Spleen (tissue), 11 donors: ENCODE data around the gene FIG4. TPM values are rescaled to one million over a fixed set of nuclear protein-coding genes. Genes with fewer than 3 reads are reported as not detected.

Source experiments
- DNase-seq: peaks from one replicate; pipeline ENCODE4 v3.0.0-alpha.2; 2020
- H3K27ac ChIP-seq, 8 donors: fragments of 200-600 bp; sonication (generic) in 7 of 8; 1 replicate in 4 of 8; 2 replicates in 4 of 8; pipeline versions ENCODE4 v1.5.0 to v1.8.0; 2016 to 2021; ENCODE audit warnings: inconsistent platforms in 4 of 8, mild to moderate bottlenecking in 4 of 8, moderate library complexity in 1 of 8
- H3K27me3 ChIP-seq, 7 donors: fragments of 200-600 bp; sonication (generic) in 6 of 7; replicated peaks in 1 of 7; 1 replicate in 4 of 7; 2 replicates in 3 of 7; pipeline versions ENCODE4 v1.5.0 to v1.8.0; 2016 to 2021; ENCODE audit warnings: inconsistent platforms in 3 of 7, mild to moderate bottlenecking in 1 of 7
- H3K36me3 ChIP-seq, 6 donors: fragments of 200-600 bp; sonication (generic) in 5 of 6; 1 replicate in 4 of 6; 2 replicates in 2 of 6; pipeline versions ENCODE4 v1.5.0 to v1.8.0; 2016 to 2021; ENCODE audit warnings: inconsistent platforms in 2 of 6
- H3K4me1 ChIP-seq, 6 donors: fragments of 200-600 bp; sonication (generic) in 5 of 6; 1 replicate in 3 of 6; 2 replicates in 3 of 6; pipeline versions ENCODE4 v1.5.0 to v1.8.0; 2016 to 2021; ENCODE audit warnings: inconsistent platforms in 3 of 6
- H3K4me3 ChIP-seq, 8 donors: fragments of 200-600 bp; sonication (generic) in 7 of 8; 1 replicate in 4 of 8; 2 replicates in 4 of 8; pipeline versions ENCODE4 v1.5.0 to v1.8.0; 2016 to 2021; ENCODE audit warnings: inconsistent platforms in 4 of 8, mild to moderate bottlenecking in 4 of 8, moderate library complexity in 2 of 8
- H3K9me3 ChIP-seq, 8 donors: fragments of 200-600 bp; sonication (generic) in 7 of 8; 1 replicate in 4 of 8; 2 replicates in 4 of 8; pipeline versions ENCODE4 v1.5.0 to v1.8.0; 2016 to 2021; ENCODE audit warnings: inconsistent platforms in 4 of 8
- CTCF ChIP-seq, 11 experiments: fragments of 200-600 bp in 7 of 11; fragments of 450-650 bp in 4 of 11; sonication (generic) in 4 of 11; IDR thresholded peaks in 8 of 11; conservative IDR thresholded peaks in 3 of 11; 1 replicate in 7 of 11; 2 replicates in 4 of 11; pipeline versions ENCODE4 v1.4.0 to v1.8.0; 2016 to 2021; ENCODE audit warnings: antibody characterized with exemption in 11 of 11, inconsistent platforms in 4 of 11, mild to moderate bottlenecking in 1 of 11
- POLR2A ChIP-seq, 3 donors: fragments of 450-650 bp; IDR thresholded peaks; one replicate each; pipeline ENCODE4 v1.5.1; 2017; ENCODE audit warnings: antibody characterized with exemption in 3 of 3, mild to moderate bottlenecking in 1 of 3
- POLR2AphosphoS5 ChIP-seq, 3 donors: sonication (generic); formaldehyde crosslinking; IDR thresholded peaks; one replicate each; pipeline ENCODE4 v1.5.1; 2017; ENCODE audit warnings: antibody characterized with exemption in 3 of 3
- WGBS, 5 donors: extraction: QIAGEN DNeasy Blood & Tissue Kit in 3 of 5; methylation state at CpG; one replicate each; pipeline versions ENCODE4 v1.1.5 to v1.1.7; 2013 to 2018; 5-methylcytosine and 5-hydroxymethylcytosine counted together
- intact Hi-C: fragments of 100-400 bp; cut with DNase I; formaldehyde crosslinking; loops from one replicate; pipeline ENCODE4 v1.15.0; 2023; ENCODE audit warnings: low total_unique reads
- polyA plus RNA-seq, 3 donors: library from polyadenylated mRNA; stranded (reverse); fragments of 200-250 nt; gene quantifications; one replicate each; pipeline ENCODE4 v1.2.1, GENCODE V29; 2013
- total RNA-seq, 7 donors: library from RNA; depleted of rRNA in 3 of 7; stranded (reverse); fragments of >200 nt in 3 of 7; fragmentation: NEBNext Ultra II Directional in 4 of 7; extraction: Animal tissue kit (Norgen Biotek cat#: 25700) in 4 of 7; gene quantifications; one replicate each; pipeline versions ENCODE4 v1.1.0 to v1.2.1, GENCODE V29; 2016 to 2021
- donor health status: healthy with polysubstance abuse.
- donor health status: DM: no; HTN: no; CAD: no; lungs with moderate emphysema.
- donor health status: DM: no; HTN: no; CAD: no.
- donor health status: Bipolar disorder and iron deficiency.
- donor health status: healthy.
- donor health status: DM: no; HTN: no; CAD: no.
- donor health status: DM: yes; HTN: yes; CAD: no.

Gene FIG4
- total and polyA plus RNA-seq, 10 donors: 10.2 to 35.1 (median 26.2) TPM

DNA sequence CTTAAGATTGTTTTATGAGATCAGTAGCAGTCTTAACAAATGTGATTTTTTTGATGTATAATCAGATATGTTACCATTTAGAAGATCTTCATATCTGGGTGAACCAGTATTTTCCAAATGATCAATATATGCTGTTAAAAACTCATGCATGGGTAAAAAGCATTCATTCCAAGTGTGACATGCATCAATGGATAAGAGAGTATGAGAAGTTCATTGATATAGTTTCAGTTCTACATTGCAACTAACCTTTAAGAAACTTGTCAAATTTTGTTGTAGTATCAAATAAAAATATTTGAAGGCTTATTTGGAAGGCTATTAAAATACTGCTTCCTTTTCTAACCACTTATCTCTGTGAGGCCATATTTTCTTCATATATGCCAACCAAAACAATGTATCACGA is 117.7 kb downstream of the FIG4 start:
- Histone ChIP-seq H3K9me3 (peaks cover 0 to 4% (median 0%) of the 10 kb centered on the region in 8 donors), H3K27me3 (no peaks in the 10 kb centered on the region), H3K4me1 (peaks cover 0 to 9% (median 0%) of the 10 kb centered on the region in 6 donors), H3K36me3 (peaks cover 0 to 33% (median 4%) of the 10 kb centered on the region in 6 donors), H3K27ac (no peak overlapping the region), H3K4me3 (no peak overlapping the region)
- DNase-seq: no peak
- 81 to 98% (median 86%) methylated on average over 1 of the region's 1 CpG for WGBS, 5 donors
- TF ChIP-seq CTCF (IDR thresholded peaks at IDR 0.05 in 8 of 11, conservative IDR thresholded peaks at IDR 0.05 in 3 of 11): no peak
- no peak for TF ChIP-seq POLR2AphosphoS5 (IDR thresholded peaks at IDR 0.05)
- TF ChIP-seq POLR2A (IDR thresholded peaks at IDR 0.05): no peak
- intact Hi-C loops: no loop called here

DNA sequence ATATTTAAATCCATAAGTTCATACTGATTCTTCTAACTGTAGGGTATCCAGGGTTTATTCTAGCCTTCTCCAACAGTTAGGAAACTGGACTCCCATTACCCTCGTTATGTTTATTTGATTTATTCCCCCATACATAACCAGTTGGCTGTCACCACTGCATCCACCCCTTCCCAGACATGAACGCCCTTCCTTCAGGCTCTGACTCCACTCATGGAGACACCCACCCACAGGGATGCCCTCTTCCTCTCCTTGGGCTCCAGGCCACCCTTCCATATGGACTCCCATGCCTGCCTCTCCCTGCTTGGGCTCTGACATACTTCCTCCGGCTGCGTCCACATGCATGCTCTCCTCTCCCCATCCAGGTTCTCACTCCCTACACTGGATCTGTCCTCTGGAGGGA is 124.0 kb downstream of the FIG4 start:
- H3K27ac ChIP-seq: no peak overlapping the region
- peaks cover 0 to 74% (median 10%) of the 10 kb centered on the region in 6 donors for H3K36me3 ChIP-seq
- no peak overlapping the region for H3K4me3 ChIP-seq
- intact Hi-C loops: no loop called here
- TF ChIP-seq CTCF (IDR thresholded peaks at IDR 0.05 in 8 of 11, conservative IDR thresholded peaks at IDR 0.05 in 3 of 11) (no peak), POLR2A (IDR thresholded peaks at IDR 0.05) (no peak), POLR2AphosphoS5 (IDR thresholded peaks at IDR 0.05) (no peak)
- 92 to 98% (median 97%) methylated on average over 4 of the region's 4 CpGs for WGBS, 5 donors
- peaks cover 0 to 3% (median 0%) of the 10 kb centered on the region in 6 donors for H3K4me1 ChIP-seq
- H3K27me3 ChIP-seq: no peaks in the 10 kb centered on the region
- H3K9me3 ChIP-seq: no peaks in the 10 kb centered on the region
- DNase-seq: no peak

GRCh38 chr6:109816452-109817374 is 125.6 kb downstream of the FIG4 start:
- Histone ChIP-seq H3K4me1 (peaks cover 0 to 19% (median 5%) of the 10 kb centered on the region in 6 donors), H3K27ac (no peak overlapping the region), H3K27me3 (no peaks in the 10 kb centered on the region), H3K4me3 (no peak overlapping the region), H3K9me3 (no peaks in the 10 kb centered on the region), H3K36me3 (peaks cover 0 to 66% (median 10%) of the 10 kb centered on the region in 6 donors)
- intact Hi-C loops: no loop called here
- 85 to 95% (median 94%) methylated on average over 14 of the region's 14 CpGs for WGBS, 5 donors
- DNase-seq: no peak
- TF ChIP-seq POLR2A (IDR thresholded peaks at IDR 0.05): no peak
- TF ChIP-seq POLR2AphosphoS5 (IDR thresholded peaks at IDR 0.05): no peak

GRCh38 chr6:109820706-109821350 is 129.7 kb downstream of the FIG4 start:
- no peak for TF ChIP-seq POLR2A (IDR thresholded peaks at IDR 0.05)
- no peak for TF ChIP-seq POLR2AphosphoS5 (IDR thresholded peaks at IDR 0.05)
- no peak for TF ChIP-seq CTCF (IDR thresholded peaks at IDR 0.05 in 8 of 11, conservative IDR thresholded peaks at IDR 0.05 in 3 of 11)
- WGBS, 5 donors: 44 to 58% (median 52%) methylated on average over 4 of the region's 4 CpGs

More at GRCh38 chr6:109820706-109821350, 129.7 kb downstream of the FIG4 start:
- Histone ChIP-seq H3K4me3 (no peak overlapping the region), H3K36me3 (peaks cover 0 to 63% (median 17%) of the 10 kb centered on the region in 6 donors), H3K4me1 (peaks cover 0 to 20% (median 5%) of the 10 kb centered on the region in 6 donors), H3K27ac (peak overlapping the region in 5 of 8 donors; percentile 6 to 61 (median 42)), H3K9me3 (no peaks in the 10 kb centered on the region), H3K27me3 (no peaks in the 10 kb centered on the region)
- intact Hi-C loops: no loop called here
- DNase-seq: no peak
